ENCODE results near the gene MAP3K6. TPM values are rescaled to one million over a fixed set of nuclear protein-coding genes. Genes with fewer than 3 reads are reported as not detected.

MAP3K6 gene
- total RNA-seq, 4 donors from 2014 or later: 31.1 to 64.3 (median 54.3) TPM

GRCh38 chr1:27314169-27314568, 52.6 kb downstream of the MAP3K6 start:
- no peak for ATAC-seq

GRCh38 chr1:27307874-27308598, 58.7 kb downstream of the MAP3K6 start:
- peaks cover 0 to 57% of the 10 kb centered on the region in 2 donors for H3K36me3 ChIP-seq
- H3K4me3 ChIP-seq: no peak overlapping the region
- ATAC-seq: no peak
- no peak for TF ChIP-seq POLR2AphosphoS5 (IDR thresholded peaks at IDR 0.05)
- no peaks in the 10 kb centered on the region for H3K9me3 ChIP-seq
- H3K4me1 ChIP-seq: no peaks in the 10 kb centered on the region
- WGBS, 2 donors (ENCODE audit: low coverage in 1 of 2): 82% methylated on average over 2 of the region's 6 CpGs; no CpG with 5 or more reads in 1 of the 2 donors
- no peaks in the 10 kb centered on the region for H3K27me3 ChIP-seq
- no peak overlapping the region for H3K27ac ChIP-seq

More at GRCh38 chr1:27314169-27314568, 52.6 kb downstream of the MAP3K6 start:
- Histone ChIP-seq H3K4me3 (no peak overlapping the region), H3K36me3 (peaks cover 0 to 6% of the 10 kb centered on the region in 2 donors), H3K4me1 (no peaks in the 10 kb centered on the region), H3K27ac (no peak overlapping the region), H3K9me3 (no peaks in the 10 kb centered on the region), H3K27me3 (no peaks in the 10 kb centered on the region)
- WGBS, 2 donors (ENCODE audit: low coverage in 1 of 2): 59 to 65% methylated on average over 2 to 3 of the region's 3 CpGs
- no peak for TF ChIP-seq EP300 (IDR thresholded peaks at IDR 0.05)
- TF ChIP-seq POLR2A (IDR thresholded peaks at IDR 0.05): no peak
- no peak for TF ChIP-seq POLR2AphosphoS5 (IDR thresholded peaks at IDR 0.05)
- no peak for TF ChIP-seq CTCF (IDR thresholded peaks at IDR 0.05)

GRCh38 chr1:27306892-27307761, 59.6 kb downstream of the MAP3K6 start:
- 76 to 83% methylated on average over 2 to 3 of the region's 11 CpGs for WGBS, 2 donors (ENCODE audit: low coverage in 1 of 2)
- no peak for ATAC-seq

GRCh38 chr1:27306071-27306470, 60.7 kb downstream of the MAP3K6 start:
- no peaks in the 10 kb centered on the region for H3K9me3 ChIP-seq
- H3K4me1 ChIP-seq: peaks cover 0 to 7% (median 2%) of the 10 kb centered on the region in 3 donors
- H3K4me3 ChIP-seq: no peak overlapping the region
- 55% methylated on average over 1 of the region's 11 CpGs; no CpG with 5 or more reads in 1 of the 2 donors for WGBS, 2 donors (ENCODE audit: low coverage in 1 of 2)
- H3K36me3 ChIP-seq: peaks cover 0 to 77% of the 10 kb centered on the region in 2 donors
- H3K27me3 ChIP-seq: no peaks in the 10 kb centered on the region
- no peak for TF ChIP-seq POLR2A (IDR thresholded peaks at IDR 0.05)
- TF ChIP-seq CTCF (IDR thresholded peaks at IDR 0.05): no peak
- no peak for TF ChIP-seq EP300 (IDR thresholded peaks at IDR 0.05)
- no peak for TF ChIP-seq POLR2AphosphoS5 (IDR thresholded peaks at IDR 0.05)
- ATAC-seq: no peak
- H3K27ac ChIP-seq: no peak overlapping the region

More at GRCh38 chr1:27306892-27307761, 59.6 kb downstream of the MAP3K6 start:
- no peaks in the 10 kb centered on the region for H3K27me3 ChIP-seq
- H3K9me3 ChIP-seq: no peaks in the 10 kb centered on the region
- TF ChIP-seq CTCF (IDR thresholded peaks at IDR 0.05): no peak
- TF ChIP-seq POLR2AphosphoS5 (IDR thresholded peaks at IDR 0.05): no peak
- no peak for TF ChIP-seq EP300 (IDR thresholded peaks at IDR 0.05)
- no peak for TF ChIP-seq POLR2A (IDR thresholded peaks at IDR 0.05)
- H3K36me3 ChIP-seq: peaks cover 0 to 66% of the 10 kb centered on the region in 2 donors
- H3K4me1 ChIP-seq: no peaks in the 10 kb centered on the region
- H3K27ac ChIP-seq: peak overlapping the region in 1 of 4 donors; percentile 14
- no peak overlapping the region for H3K4me3 ChIP-seq

Small RNAs within 50 kb of the gene (small RNA-seq; reads per million reads assigned to genes)
- 0 reads per million in 4 donors for gene RNU6-48P

Other genes starting within 250 kb of the MAP3K6 start
- 10 to 100 TPM in 3 of 4 donors, 1 to 10 TPM in 1; 7.2 to 27.8 (median 17.1) TPM for gene SLC9A1, start 211.8 kb downstream of the MAP3K6 start, total RNA-seq
- gene WDTC1, start 132.3 kb downstream of the MAP3K6 start, total RNA-seq: 10 to 100 TPM; 40.0 to 75.5 (median 49.9) TPM
- 10 to 100 TPM; 15.6 to 28.6 (median 24.1) TPM for gene TMEM222, start 44.8 kb downstream of the MAP3K6 start, total RNA-seq
- gene SYTL1, start 24.9 kb downstream of the MAP3K6 start, total RNA-seq: 1 to 10 TPM in 2 of 4 donors, under 1 TPM in 2; 0.81 to 4.8 (median 2.7) TPM
- gene FCN3, start 7.9 kb upstream of the MAP3K6 start, total RNA-seq: 10 to 100 TPM in 1 of 4 donors, 1 to 10 TPM in 3; 4.6 to 11.5 (median 6.3) TPM
- not detected for gene CD164L2, start 16.4 kb upstream of the MAP3K6 start, total RNA-seq
- under 1 TPM in 1 of 4 donors, not detected in 3; 0.67 TPM for gene GPR3, start 25.7 kb upstream of the MAP3K6 start, total RNA-seq
- gene WASF2, start 123.2 kb upstream of the MAP3K6 start, total RNA-seq: 100 to 1,000 TPM in 1 of 4 donors, 10 to 100 TPM in 3; 74.7 to 107 (median 79.8) TPM
- gene AHDC1, start 237.2 kb upstream of the MAP3K6 start, total RNA-seq: 10 to 100 TPM; 18.2 to 50.3 (median 27.7) TPM